Neural cell (in vitro differentiated cells): ENCODE results near the gene SCYL1. TPM values are rescaled to one million over a fixed set of nuclear protein-coding genes. Genes with fewer than 3 reads are reported as not detected.

Source experiments
- H2AFZ ChIP-seq: fragments of 200-600, 300-800 bp; sonication (generic), shearing (Covaris generic); 2 replicates; pipeline ENCODE4 v1.6.0; 2014; ENCODE audit warnings: low read depth, mild to moderate bottlenecking, antibody characterized with exemption, low read length, moderate library complexity
- H3F3A ChIP-seq: fragments of 200-600 bp; shearing (Covaris generic); 2 replicates; pipeline ENCODE4 v1.6.1; 2016; ENCODE audit warnings: mild to moderate bottlenecking, moderate library complexity, mixed read lengths, antibody characterized with exemption, low read length; ENCODE audit not compliant: insufficient read depth, poor library complexity, severe bottlenecking
- H3K27ac ChIP-seq: fragments of 200-600, 300-800 bp; sonication (generic), shearing (Covaris generic); 2 replicates; pipeline ENCODE4 v1.5.1; 2014; ENCODE audit warnings: mild to moderate bottlenecking, low read length, moderate library complexity
- H3K27me3 ChIP-seq: fragments of 300-800, 200-600 bp; sonication (generic), shearing (Covaris generic); 2 replicates; pipeline ENCODE4 v1.6.0; 2014; ENCODE audit warnings: mild to moderate bottlenecking, low read depth, low read length, moderate library complexity; ENCODE audit not compliant: insufficient read depth
- H3K36me3 ChIP-seq: fragments of 300-800, 200-600 bp; sonication (generic), shearing (Covaris generic); 2 replicates; pipeline ENCODE4 v1.5.1; 2014; ENCODE audit warnings: mild to moderate bottlenecking, antibody characterized with exemption, low read length, moderate library complexity; ENCODE audit not compliant: insufficient read depth
- H3K4me2 ChIP-seq: fragments of 300-800, 200-600 bp; sonication (generic), shearing (Covaris generic); 2 replicates; pipeline ENCODE4 v1.6.0; 2014; ENCODE audit warnings: mild to moderate bottlenecking, low read length
- H3K4me3 ChIP-seq: fragments of 300-800, 200-600 bp; sonication (generic), shearing (Covaris generic); 2 replicates; pipeline ENCODE4 v1.5.1; 2014; ENCODE audit warnings: mild to moderate bottlenecking, low read length, moderate library complexity
- H3K79me2 ChIP-seq: fragments of 200-600 bp; shearing (Covaris generic); replicated peaks from 2 replicates; pipeline ENCODE4 v1.6.0; 2014; ENCODE audit warnings: mild to moderate bottlenecking, low read length, moderate library complexity; ENCODE audit not compliant: insufficient read depth
- H3K9ac ChIP-seq: fragments of 300-800, 200-600 bp; sonication (generic), shearing (Covaris generic); 2 replicates; pipeline ENCODE4 v1.6.1; 2016; ENCODE audit warnings: mild to moderate bottlenecking, low read length, mixed read lengths
- H3K9me2 ChIP-seq: fragments of 200-600 bp; shearing (Covaris generic); 2 replicates; pipeline ENCODE4 v1.6.1; 2016; ENCODE audit warnings: mild to moderate bottlenecking, low read length, mixed read lengths; ENCODE audit not compliant: insufficient read depth
- H3K9me3 ChIP-seq: fragments of 200-600, 300-800 bp; sonication (generic), shearing (Covaris generic); 2 replicates; pipeline ENCODE4 v1.6.1; 2016; ENCODE audit warnings: mild to moderate bottlenecking, mixed run types, low read length, moderate library complexity, mixed read lengths
- H4K20me1 ChIP-seq: fragments of 200-600 bp; shearing (Covaris generic); 2 replicates; pipeline ENCODE4 v1.6.1; 2016; ENCODE audit warnings: mild to moderate bottlenecking, mixed run types; ENCODE audit not compliant: insufficient read depth
- CTCF ChIP-seq: fragments of 450-650 bp; IDR thresholded peaks from 2 replicates; pipeline ENCODE4 v1.5.1; 2014; ENCODE audit warnings: antibody characterized with exemption, mild to moderate bottlenecking, moderate library complexity; ENCODE audit not compliant: poor library complexity, severe bottlenecking
- EP300 ChIP-seq: fragments of 450-650 bp; conservative IDR thresholded peaks from 2 replicates; pipeline ENCODE4 v1.6.1; 2014; ENCODE audit warnings: antibody characterized with exemption, mild to moderate bottlenecking, moderate library complexity; ENCODE audit not compliant: poor library complexity, severe bottlenecking
- EZH2 ChIP-seq: fragments of 200-600, 300-800 bp; shearing (Covaris generic), sonication (generic); IDR thresholded peaks from 2 replicates; pipeline ENCODE4 v1.6.1; 2014; ENCODE audit warnings: antibody characterized with exemption, low read length, borderline replicate concordance, mild to moderate bottlenecking; ENCODE audit not compliant: insufficient read depth, poor library complexity, severe bottlenecking
- MXI1 ChIP-seq: fragments of 450-650 bp; conservative IDR thresholded peaks from 2 replicates; pipeline ENCODE4 v1.6.1; 2014; ENCODE audit warnings: antibody characterized with exemption, mild to moderate bottlenecking; ENCODE audit not compliant: poor library complexity, severe bottlenecking
- POLR2AphosphoS5 ChIP-seq: IDR thresholded peaks from 2 replicates; pipeline ENCODE4 v1.6.1; 2012
- RAD21 ChIP-seq: fragments of 450-650 bp; conservative IDR thresholded peaks from 2 replicates; pipeline ENCODE4 v1.6.1; 2014; ENCODE audit warnings: antibody characterized with exemption, mild to moderate bottlenecking, moderate library complexity
- REST ChIP-seq: IDR thresholded peaks from 2 replicates; pipeline ENCODE4 v1.6.1; 2012; ENCODE audit warnings: borderline replicate concordance
- SMC3 ChIP-seq: fragments of 450-650 bp; conservative IDR thresholded peaks from 2 replicates; pipeline ENCODE4 v1.6.1; 2014; ENCODE audit warnings: antibody characterized with exemption, mild to moderate bottlenecking, moderate library complexity; ENCODE audit not compliant: poor library complexity
- TAF1 ChIP-seq: IDR thresholded peaks from 2 replicates; pipeline ENCODE4 v1.6.1; 2012; ENCODE audit warnings: low read depth
- polyA plus RNA-seq: library from polyadenylated mRNA; depleted of rRNA; stranded (reverse); fragments of >200 nt; gene quantifications from 2 replicates; pipeline ENCODE4 v1.2.3, GENCODE V29; 2014

The SCYL1 gene
- polyA plus RNA-seq, 1 donor from 2014 or later, result 48.3 TPM

GRCh38 chr11:65584106-65584505, 59.2 kb downstream of the SCYL1 start:
- no peaks in the 10 kb centered on the region for H3K9me2 ChIP-seq
- no peak overlapping the region for H3K9ac ChIP-seq
- peaks cover 21% of the 10 kb centered on the region for H3K27me3 ChIP-seq
- H3K9me3 ChIP-seq, result no peaks in the 10 kb centered on the region
- no peak for TF ChIP-seq SMC3
- TF ChIP-seq REST, result no peak
- no peak for TF ChIP-seq TAF1
- no peak for TF ChIP-seq RAD21
- no peak for TF ChIP-seq EZH2
- TF ChIP-seq MXI1, result no peak
- no peak for TF ChIP-seq EP300
- no peak for TF ChIP-seq CTCF
- TF ChIP-seq POLR2AphosphoS5, result no peak
- H3F3A ChIP-seq, result no peaks in the 10 kb centered on the region
- H3K4me2 ChIP-seq, result no peak overlapping the region
- no peaks in the 10 kb centered on the region for H4K20me1 ChIP-seq
- no peak overlapping the region for H3K4me3 ChIP-seq
- no peaks in the 10 kb centered on the region for H3K79me2 ChIP-seq
- no peak overlapping the region for H2AFZ ChIP-seq
- H3K36me3 ChIP-seq, result no peaks in the 10 kb centered on the region
- no peak overlapping the region for H3K27ac ChIP-seq

- H4K20me1 ChIP-seq, result no peaks in the 10 kb centered on the region
- H3K9ac ChIP-seq, result no peak overlapping the region
- H3F3A ChIP-seq, result no peaks in the 10 kb centered on the region
- H3K27me3 ChIP-seq, result peaks cover 21% of the 10 kb centered on the region
- no peak for TF ChIP-seq POLR2AphosphoS5
- TF ChIP-seq REST, result no peak
- no peak for TF ChIP-seq EZH2
- no peak for TF ChIP-seq CTCF
- TF ChIP-seq TAF1, result no peak
- no peak for TF ChIP-seq SMC3
- no peak for TF ChIP-seq EP300
- TF ChIP-seq MXI1, result no peak
- TF ChIP-seq RAD21, result no peak
- H3K9me3 ChIP-seq, result no peaks in the 10 kb centered on the region
- no peaks in the 10 kb centered on the region for H3K9me2 ChIP-seq
- no peaks in the 10 kb centered on the region for H3K79me2 ChIP-seq
- no peak overlapping the region for H3K4me3 ChIP-seq
- H3K4me2 ChIP-seq, result no peak overlapping the region
- H3K36me3 ChIP-seq, result no peaks in the 10 kb centered on the region
- no peak overlapping the region for H2AFZ ChIP-seq
- no peak overlapping the region for H3K27ac ChIP-seq
Observed at GRCh38 chr11:65584723-65585171, 59.9 kb downstream of the SCYL1 start.
